ENCODE data around the gene XIRP2.

The XIRP2 gene

GRCh38 chr2:167133614-167134013, 245.3 kb downstream of the XIRP2 start:
- no peak overlapping the region for H3K4me2 ChIP-seq
- H3K27ac ChIP-seq, result no peak overlapping the region
- H3K9ac ChIP-seq, result no peak overlapping the region

GRCh38 chr2:167134381-167135072, 246.2 kb downstream of the XIRP2 start:
- Histone ChIP-seq H3K4me3 (IDR thresholded peaks at IDR 0.05; ENCODE audit: insufficient read depth, low read depth, low read length) (no peak overlapping the region), H3K79me2 (ENCODE audit: insufficient read depth, low read depth) (no peaks in the 10 kb centered on the region), H2AFZ (ENCODE audit: low read depth) (no peak overlapping the region), H3K36me3 (ENCODE audit: insufficient read depth) (no peaks in the 10 kb centered on the region), H3K9ac (no peak overlapping the region), H3K27ac (no peak overlapping the region), H3K4me1 (ENCODE audit: low read depth, poor library complexity, severe bottlenecking) (no peaks in the 10 kb centered on the region), H3K27me3 (ENCODE audit: insufficient read depth, low read depth) (no peaks in the 10 kb centered on the region), H4K20me1 (ENCODE audit: insufficient read depth) (no peaks in the 10 kb centered on the region), H3K4me2 (no peak overlapping the region)
- TF ChIP-seq CTCF (conservative IDR thresholded peaks at IDR 0.05; ENCODE audit: low read depth, low read length), result no peak

More at GRCh38 chr2:167133614-167134013, 245.3 kb downstream of the XIRP2 start:
- Histone ChIP-seq H3K4me3 (IDR thresholded peaks at IDR 0.05; ENCODE audit: insufficient read depth, low read depth, low read length) (no peak overlapping the region), H3K79me2 (ENCODE audit: insufficient read depth, low read depth) (no peaks in the 10 kb centered on the region), H3K4me1 (ENCODE audit: low read depth, poor library complexity, severe bottlenecking) (no peaks in the 10 kb centered on the region), H4K20me1 (ENCODE audit: insufficient read depth) (no peaks in the 10 kb centered on the region), H3K36me3 (ENCODE audit: insufficient read depth) (no peaks in the 10 kb centered on the region), H2AFZ (ENCODE audit: low read depth) (no peak overlapping the region), H3K27me3 (ENCODE audit: insufficient read depth, low read depth) (no peaks in the 10 kb centered on the region)
- TF ChIP-seq CTCF (conservative IDR thresholded peaks at IDR 0.05; ENCODE audit: low read depth, low read length), result no peak

- no peaks in the 10 kb centered on the region for H3K27me3 ChIP-seq (ENCODE audit: insufficient read depth, low read depth)
- TF ChIP-seq CTCF (conservative IDR thresholded peaks at IDR 0.05; ENCODE audit: low read depth, low read length), result no peak
- H4K20me1 ChIP-seq (ENCODE audit: insufficient read depth), result no peaks in the 10 kb centered on the region
- no peak overlapping the region for H3K4me2 ChIP-seq
- H2AFZ ChIP-seq (ENCODE audit: low read depth), result no peak overlapping the region
- no peak overlapping the region for H3K4me3 ChIP-seq (IDR thresholded peaks at IDR 0.05; ENCODE audit: insufficient read depth, low read depth, low read length)
- no peaks in the 10 kb centered on the region for H3K4me1 ChIP-seq (ENCODE audit: low read depth, poor library complexity, severe bottlenecking)
- H3K27ac ChIP-seq, result no peak overlapping the region
- no peaks in the 10 kb centered on the region for H3K36me3 ChIP-seq (ENCODE audit: insufficient read depth)
- H3K9ac ChIP-seq, result no peak overlapping the region
- no peaks in the 10 kb centered on the region for H3K79me2 ChIP-seq (ENCODE audit: insufficient read depth, low read depth)
Measured at GRCh38 chr2:167135706-167136105, 247.4 kb downstream of the XIRP2 start.

GRCh38 chr2:167136879-167137596, 248.8 kb downstream of the XIRP2 start:
- H3K9ac ChIP-seq, result no peak overlapping the region
- TF ChIP-seq CTCF (conservative IDR thresholded peaks at IDR 0.05; ENCODE audit: low read depth, low read length), result no peak
- H3K4me1 ChIP-seq (ENCODE audit: low read depth, poor library complexity, severe bottlenecking), result no peaks in the 10 kb centered on the region
- H3K4me2 ChIP-seq, result no peak overlapping the region
- no peaks in the 10 kb centered on the region for H3K36me3 ChIP-seq (ENCODE audit: insufficient read depth)
- H4K20me1 ChIP-seq (ENCODE audit: insufficient read depth), result no peaks in the 10 kb centered on the region
- no peak overlapping the region for H2AFZ ChIP-seq (ENCODE audit: low read depth)
- H3K27ac ChIP-seq, result no peak overlapping the region
- no peak overlapping the region for H3K4me3 ChIP-seq (IDR thresholded peaks at IDR 0.05; ENCODE audit: insufficient read depth, low read depth, low read length)
- H3K27me3 ChIP-seq (ENCODE audit: insufficient read depth, low read depth), result no peaks in the 10 kb centered on the region
- no peaks in the 10 kb centered on the region for H3K79me2 ChIP-seq (ENCODE audit: insufficient read depth, low read depth)
